ENCODE data around the gene CTNNA2.

DNA sequence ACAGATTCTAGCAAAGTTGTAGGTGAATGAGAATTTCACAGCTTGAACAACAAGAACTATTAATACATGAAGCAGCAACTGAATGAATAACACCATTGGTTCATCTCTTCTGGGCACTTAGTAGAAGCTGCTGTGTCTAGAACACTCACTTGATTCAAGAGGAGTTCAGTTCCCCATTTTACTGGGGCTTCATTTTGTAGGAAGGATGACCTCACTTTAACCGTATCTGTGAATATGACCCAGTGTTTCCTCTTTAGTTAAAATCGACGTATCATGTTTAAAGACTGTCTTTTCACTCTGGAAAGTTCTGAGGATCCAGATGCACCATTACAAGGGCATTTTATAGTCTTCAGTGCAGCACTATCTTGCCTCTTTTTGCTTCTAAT lies 743.9 kb downstream of the CTNNA2 start:
- TF ChIP-seq CTCF (IDR thresholded peaks at IDR 0.05) (no peak), POLR2A (IDR thresholded peaks at IDR 0.05) (no peak)

All from uterus (tissue), 2 donors.